ENCODE results near the gene MST1. TPM values are rescaled to one million over a fixed set of nuclear protein-coding genes. Genes with fewer than 3 reads are reported as not detected.

The MST1 gene
- total RNA-seq, 4 donors from 2014 or later = 0.10 to 4.8 (median 2.4) TPM

GRCh38 chr3:49656541-49657112, 32.6 kb downstream of the MST1 start:
- in situ Hi-C loops (cut with MboI; ENCODE audit: low sequenced_read_pairs in 4 of 4) (no loop called here), intact Hi-C loops (cut with DNase I; ENCODE audit: low total_unique reads) (no loop called here)
- Histone ChIP-seq H3K36me3 (no peaks in the 10 kb centered on the region), H3K4me3 (no peak overlapping the region), H3K27ac (no peak overlapping the region), H3K4me1 (no peaks in the 10 kb centered on the region), H3K27me3 (no peaks in the 10 kb centered on the region), H3K9me3 (no peaks in the 10 kb centered on the region)
- TF ChIP-seq CTCF (IDR thresholded peaks at IDR 0.05 in 4 of 5, conservative IDR thresholded peaks at IDR 0.05 in 1 of 5) (no peak), POLR2A (IDR thresholded peaks at IDR 0.05) (no peak)
- DNase-seq (no peak), ATAC-seq (no peak)

- Histone ChIP-seq H3K9me3 (no peaks in the 10 kb centered on the region), H3K4me3 (no peak overlapping the region), H3K4me1 (no peaks in the 10 kb centered on the region), H3K27me3 (no peaks in the 10 kb centered on the region), H3K27ac (no peak overlapping the region), H3K36me3 (no peaks in the 10 kb centered on the region)
- intact Hi-C loops (cut with DNase I; ENCODE audit: low total_unique reads) (no loop called here), in situ Hi-C loops (cut with MboI; ENCODE audit: low sequenced_read_pairs in 4 of 4) (no loop called here)
- no peak for ATAC-seq
- TF ChIP-seq POLR2A (IDR thresholded peaks at IDR 0.05) = no peak
- no peak for TF ChIP-seq CTCF (IDR thresholded peaks at IDR 0.05 in 4 of 5, conservative IDR thresholded peaks at IDR 0.05 in 1 of 5)
- no peak for DNase-seq
Measured at GRCh38 chr3:49655731-49656285, 33.5 kb downstream of the MST1 start.

- no peak for ATAC-seq
- no peak for DNase-seq
- Histone ChIP-seq H3K9me3 (no peaks in the 10 kb centered on the region), H3K27me3 (no peaks in the 10 kb centered on the region), H3K4me1 (no peaks in the 10 kb centered on the region), H3K27ac (no peak overlapping the region), H3K4me3 (no peak overlapping the region), H3K36me3 (no peaks in the 10 kb centered on the region)
- TF ChIP-seq POLR2A (IDR thresholded peaks at IDR 0.05) (no peak), CTCF (IDR thresholded peaks at IDR 0.05 in 4 of 5, conservative IDR thresholded peaks at IDR 0.05 in 1 of 5) (no peak)
- in situ Hi-C loops (cut with MboI; ENCODE audit: low sequenced_read_pairs in 4 of 4) = no loop called here
- intact Hi-C loops (cut with DNase I; ENCODE audit: low total_unique reads) = no loop called here
Measured at GRCh38 chr3:49654955-49655556, 34.2 kb downstream of the MST1 start.

- in situ Hi-C loops (cut with MboI; ENCODE audit: low sequenced_read_pairs in 4 of 4) (no loop called here), intact Hi-C loops (cut with DNase I; ENCODE audit: low total_unique reads) (no loop called here)
- Histone ChIP-seq H3K27ac (no peak overlapping the region), H3K36me3 (no peaks in the 10 kb centered on the region), H3K9me3 (no peaks in the 10 kb centered on the region), H3K4me1 (peaks cover 0 to 3% of the 10 kb centered on the region in 2 donors), H3K27me3 (no peaks in the 10 kb centered on the region), H3K4me3 (no peak overlapping the region)
- no peak for DNase-seq
- no peak for ATAC-seq
- no peak for TF ChIP-seq POLR2A (IDR thresholded peaks at IDR 0.05)
- TF ChIP-seq CTCF (IDR thresholded peaks at IDR 0.05 in 4 of 5, conservative IDR thresholded peaks at IDR 0.05 in 1 of 5) = no peak
Measured at GRCh38 chr3:49654176-49654825, 35.0 kb downstream of the MST1 start.

Data from gastrocnemius medialis (tissue), 4 donors.